Endothelial cell of umbilical vein (primary cell): ENCODE results near the gene FNBP1.

Experiments
- EZH2 ChIP-seq: IDR thresholded peaks from 2 replicates; pipeline ENCODE4 v1.6.1; 2012; ENCODE audit warnings: borderline replicate concordance, low read depth, mild to moderate bottlenecking, moderate library complexity, low read length, inconsistent platforms; ENCODE audit not compliant: severe bottlenecking
- FOS ChIP-seq: IDR thresholded peaks from 2 replicates; pipeline ENCODE4 v1.6.1; 2011; ENCODE audit warnings: mild to moderate bottlenecking, low read length, moderate library complexity, borderline replicate concordance; ENCODE audit not compliant: insufficient read depth
- GATA2 ChIP-seq: IDR thresholded peaks from 2 replicates; pipeline ENCODE4 v1.7.0; 2011; ENCODE audit warnings: low read depth, mild to moderate bottlenecking, moderate library complexity, mixed read lengths, low read length; ENCODE audit not compliant: insufficient read length, insufficient read depth
- JUN ChIP-seq: IDR thresholded peaks from 2 replicates; pipeline ENCODE4 v1.6.1; 2011; ENCODE audit warnings: borderline replicate concordance, low read depth; ENCODE audit not compliant: insufficient read length, insufficient read depth
- MYC ChIP-seq: IDR thresholded peaks from one replicate; pipeline ENCODE4 v1.6.1; 2011; ENCODE audit warnings: mild to moderate bottlenecking, low read depth, low read length
- POLR2A ChIP-seq: IDR thresholded peaks from 2 replicates; pipeline ENCODE4 v1.6.1; 2012; ENCODE audit warnings: low read depth, mild to moderate bottlenecking, control low read depth, low read length
- POLR2AphosphoS5 ChIP-seq: IDR thresholded peaks from 2 replicates; pipeline ENCODE4 v1.6.1; 2012; ENCODE audit warnings: low read depth, mild to moderate bottlenecking, control low read depth, low read length, moderate library complexity; ENCODE audit not compliant: insufficient read depth
- TF ChIP-seq, protein P1 (sequence below), 2 donors: IDR thresholded peaks; 1 replicate in 1 of 2; 2 replicates in 1 of 2; pipeline ENCODE4 v1.5.1; 2011; ENCODE audit warnings: low read length in 2 of 2, mild to moderate bottlenecking in 2 of 2, moderate library complexity in 2 of 2, control low read depth in 1 of 2, inconsistent platforms in 1 of 2, low read depth in 1 of 2; ENCODE audit not compliant: insufficient read depth in 1 of 2; ENCODE audit errors: extremely low read depth in 1 of 2
- TF ChIP-seq, protein P2 (sequence below): IDR thresholded peaks from 2 replicates; pipeline ENCODE4 v1.6.1; 2011; ENCODE audit not compliant: insufficient read depth, insufficient read length

- TF ChIP-seq POLR2A = no peak
- TF ChIP-seq, protein P1, sequence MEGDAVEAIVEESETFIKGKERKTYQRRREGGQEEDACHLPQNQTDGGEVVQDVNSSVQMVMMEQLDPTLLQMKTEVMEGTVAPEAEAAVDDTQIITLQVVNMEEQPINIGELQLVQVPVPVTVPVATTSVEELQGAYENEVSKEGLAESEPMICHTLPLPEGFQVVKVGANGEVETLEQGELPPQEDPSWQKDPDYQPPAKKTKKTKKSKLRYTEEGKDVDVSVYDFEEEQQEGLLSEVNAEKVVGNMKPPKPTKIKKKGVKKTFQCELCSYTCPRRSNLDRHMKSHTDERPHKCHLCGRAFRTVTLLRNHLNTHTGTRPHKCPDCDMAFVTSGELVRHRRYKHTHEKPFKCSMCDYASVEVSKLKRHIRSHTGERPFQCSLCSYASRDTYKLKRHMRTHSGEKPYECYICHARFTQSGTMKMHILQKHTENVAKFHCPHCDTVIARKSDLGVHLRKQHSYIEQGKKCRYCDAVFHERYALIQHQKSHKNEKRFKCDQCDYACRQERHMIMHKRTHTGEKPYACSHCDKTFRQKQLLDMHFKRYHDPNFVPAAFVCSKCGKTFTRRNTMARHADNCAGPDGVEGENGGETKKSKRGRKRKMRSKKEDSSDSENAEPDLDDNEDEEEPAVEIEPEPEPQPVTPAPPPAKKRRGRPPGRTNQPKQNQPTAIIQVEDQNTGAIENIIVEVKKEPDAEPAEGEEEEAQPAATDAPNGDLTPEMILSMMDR (IDR thresholded peaks at IDR 0.05; ENCODE audit: extremely low read depth in 1 of 2, insufficient read depth in 1 of 2, low read depth in 1 of 2, low read length in 2 of 2) = no peak
- no peak for TF ChIP-seq POLR2AphosphoS5
- TF ChIP-seq EZH2 = no peak
- no peak for TF ChIP-seq MYC
- TF ChIP-seq JUN = no peak
- TF ChIP-seq GATA2 = no peak
- TF ChIP-seq, protein P2, sequence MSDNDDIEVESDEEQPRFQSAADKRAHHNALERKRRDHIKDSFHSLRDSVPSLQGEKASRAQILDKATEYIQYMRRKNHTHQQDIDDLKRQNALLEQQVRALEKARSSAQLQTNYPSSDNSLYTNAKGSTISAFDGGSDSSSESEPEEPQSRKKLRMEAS = no peak
- TF ChIP-seq FOS = no peak
These were observed 192.0 kb downstream of the FNBP1 start for GRCh38 chr9:129850821-129851550.
